Esophagus squamous epithelium (tissue), 5 donors: ENCODE data around the gene HMGCL. TPM values are rescaled to one million over a fixed set of nuclear protein-coding genes. Genes with fewer than 3 reads are reported as not detected.

Experiments
- DNase-seq: peaks from one replicate; lab custom pipeline; 2025; lab: John Stamatoyannopoulos, UW
- H3K27ac ChIP-seq, 4 donors: fragments of 200-600 bp; sonication (generic); one replicate each; pipeline ENCODE4 v1.5.1; 2016 to 2019; ENCODE audit warnings: mild to moderate bottlenecking in 1 of 4
- H3K27me3 ChIP-seq, 4 donors: fragments of 200-600 bp; sonication (generic); 1 replicate in 3 of 4; 2 replicates in 1 of 4; pipeline versions ENCODE4 v1.5.1 to v1.6.0; 2017 to 2021; ENCODE audit warnings: antibody characterized with exemption in 1 of 4
- H3K36me3 ChIP-seq, 3 donors: fragments of 200-600 bp; sonication (generic); one replicate each; pipeline ENCODE4 v1.5.1; 2016 to 2019
- H3K4me1 ChIP-seq, 3 donors: fragments of 200-600 bp; sonication (generic); one replicate each; pipeline ENCODE4 v1.5.1; 2017 to 2019
- H3K4me3 ChIP-seq, 4 donors: fragments of 200-600 bp; sonication (generic); 1 replicate in 3 of 4; 2 replicates in 1 of 4; pipeline ENCODE4 v1.5.1; 2016 to 2019; ENCODE audit warnings: mild to moderate bottlenecking in 2 of 4, moderate library complexity in 1 of 4
- H3K9me3 ChIP-seq, 3 donors: fragments of 200-600 bp; sonication (generic); one replicate each; pipeline ENCODE4 v1.5.1; 2016 to 2019
- POLR2A ChIP-seq, 4 donors: fragments of 450-650 bp; IDR thresholded peaks; one replicate each; pipeline ENCODE4 v1.6.1; 2017; ENCODE audit warnings: antibody characterized with exemption in 4 of 4, mild to moderate bottlenecking in 4 of 4, moderate library complexity in 3 of 4
- WGBS, 2 donors: methylation state at CpG; one replicate each; pipeline ENCODE4 v1.1.5; 2018; 5-methylcytosine and 5-hydroxymethylcytosine counted together
- intact Hi-C: fragments of 100-400 bp; cut with DNase I; formaldehyde crosslinking; loops from one replicate; pipeline ENCODE4 v1.15.0; 2022
- total RNA-seq, 4 donors: library from RNA; depleted of rRNA; stranded (reverse); fragments of >200 nt; gene quantifications; one replicate each; pipeline ENCODE4 v1.1.0, GENCODE V29; 2016
- TF ChIP-seq, protein P1 (sequence below), 6 experiments: fragments of 450-650 bp in 4 of 6; fragments of 200-600 bp in 2 of 6; sonication (generic) in 2 of 6; IDR thresholded peaks; one replicate each; pipeline ENCODE4 v1.5.1; 2016 to 2019; ENCODE audit warnings: antibody characterized with exemption in 6 of 6, mild to moderate bottlenecking in 4 of 6, moderate library complexity in 4 of 6
- donor health status: DM: yes; HTN: yes; CAD: no.

HMGCL gene
- total RNA-seq, 4 donors from 2014 or later, result 14.3 to 38.9 (median 26.6) TPM

DNA sequence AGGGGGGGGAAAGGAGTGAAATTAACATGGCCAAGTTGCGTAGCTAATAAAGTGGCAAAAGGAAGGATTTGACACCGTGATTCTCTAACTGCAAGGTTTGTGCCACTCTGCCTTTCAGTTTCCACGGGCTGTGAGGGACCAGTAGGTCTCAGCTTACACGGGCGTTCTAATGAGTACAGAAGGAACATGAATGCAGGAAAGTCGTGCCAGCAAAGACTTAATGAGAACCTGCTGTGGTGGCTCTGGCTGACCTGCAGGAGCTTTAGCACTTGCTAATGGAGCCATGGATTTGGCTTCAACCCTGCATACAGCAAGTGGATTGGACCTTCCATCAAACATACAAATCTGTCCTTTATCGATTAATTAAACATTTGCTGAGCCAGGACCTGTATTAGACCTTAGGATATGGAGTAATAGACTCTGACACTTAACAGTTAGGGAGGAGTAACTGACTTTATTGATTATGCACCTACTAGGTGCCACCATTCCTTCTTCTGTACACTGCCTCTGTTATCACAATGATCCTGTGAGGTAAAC, 62.1 kb downstream of the HMGCL start:
- Histone ChIP-seq H3K4me1 (peaks cover 0 to 30% (median 0%) of the 10 kb centered on the region in 3 donors), H3K27me3 (no peaks in the 10 kb centered on the region), H3K4me3 (no peak overlapping the region), H3K9me3 (no peaks in the 10 kb centered on the region), H3K27ac (no peak overlapping the region), H3K36me3 (peaks cover 15 to 95% (median 22%) of the 10 kb centered on the region in 3 donors)
- TF ChIP-seq, protein P1, sequence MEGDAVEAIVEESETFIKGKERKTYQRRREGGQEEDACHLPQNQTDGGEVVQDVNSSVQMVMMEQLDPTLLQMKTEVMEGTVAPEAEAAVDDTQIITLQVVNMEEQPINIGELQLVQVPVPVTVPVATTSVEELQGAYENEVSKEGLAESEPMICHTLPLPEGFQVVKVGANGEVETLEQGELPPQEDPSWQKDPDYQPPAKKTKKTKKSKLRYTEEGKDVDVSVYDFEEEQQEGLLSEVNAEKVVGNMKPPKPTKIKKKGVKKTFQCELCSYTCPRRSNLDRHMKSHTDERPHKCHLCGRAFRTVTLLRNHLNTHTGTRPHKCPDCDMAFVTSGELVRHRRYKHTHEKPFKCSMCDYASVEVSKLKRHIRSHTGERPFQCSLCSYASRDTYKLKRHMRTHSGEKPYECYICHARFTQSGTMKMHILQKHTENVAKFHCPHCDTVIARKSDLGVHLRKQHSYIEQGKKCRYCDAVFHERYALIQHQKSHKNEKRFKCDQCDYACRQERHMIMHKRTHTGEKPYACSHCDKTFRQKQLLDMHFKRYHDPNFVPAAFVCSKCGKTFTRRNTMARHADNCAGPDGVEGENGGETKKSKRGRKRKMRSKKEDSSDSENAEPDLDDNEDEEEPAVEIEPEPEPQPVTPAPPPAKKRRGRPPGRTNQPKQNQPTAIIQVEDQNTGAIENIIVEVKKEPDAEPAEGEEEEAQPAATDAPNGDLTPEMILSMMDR (IDR thresholded peaks at IDR 0.05), result no peak
- TF ChIP-seq POLR2A (IDR thresholded peaks at IDR 0.05), result no peak
- intact Hi-C loops, result no loop called here
- no peak for DNase-seq
- 72 to 85% methylated on average over 7 of the region's 7 CpGs for WGBS, 2 donors

DNA sequence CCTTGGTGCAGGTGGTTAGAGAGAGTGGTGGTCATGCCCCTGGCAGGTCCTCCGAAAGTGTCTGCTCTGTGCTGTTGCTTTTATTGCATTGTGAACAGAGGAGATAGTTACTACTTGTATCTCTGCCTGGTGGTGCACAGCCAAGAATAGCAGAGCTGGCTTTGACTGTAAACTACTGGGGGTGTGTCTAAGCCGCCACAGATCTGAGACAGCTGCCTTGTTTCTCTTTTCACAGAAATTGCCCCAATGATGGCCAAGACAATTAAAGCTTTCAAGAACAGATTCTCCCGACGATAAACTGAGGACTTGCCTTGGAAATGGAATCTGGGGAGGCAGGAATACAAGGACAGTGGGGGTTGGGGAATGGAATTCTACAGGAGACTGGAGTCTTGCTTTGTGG, 66.0 kb downstream of the HMGCL start:
- no peaks in the 10 kb centered on the region for H3K9me3 ChIP-seq
- peaks cover 0 to 30% (median 0%) of the 10 kb centered on the region in 3 donors for H3K4me1 ChIP-seq
- WGBS, 2 donors, result 57 to 74% methylated on average over 3 of the region's 4 CpGs
- H3K4me3 ChIP-seq, result no peak overlapping the region
- TF ChIP-seq, protein P1 (IDR thresholded peaks at IDR 0.05), result no peak
- no peak for TF ChIP-seq POLR2A (IDR thresholded peaks at IDR 0.05)
- intact Hi-C loops, result no loop called here
- DNase-seq, result no peak
- H3K36me3 ChIP-seq, result peaks cover 42 to 99% (median 57%) of the 10 kb centered on the region in 3 donors
- no peaks in the 10 kb centered on the region for H3K27me3 ChIP-seq
- H3K27ac ChIP-seq, result no peak overlapping the region

DNA sequence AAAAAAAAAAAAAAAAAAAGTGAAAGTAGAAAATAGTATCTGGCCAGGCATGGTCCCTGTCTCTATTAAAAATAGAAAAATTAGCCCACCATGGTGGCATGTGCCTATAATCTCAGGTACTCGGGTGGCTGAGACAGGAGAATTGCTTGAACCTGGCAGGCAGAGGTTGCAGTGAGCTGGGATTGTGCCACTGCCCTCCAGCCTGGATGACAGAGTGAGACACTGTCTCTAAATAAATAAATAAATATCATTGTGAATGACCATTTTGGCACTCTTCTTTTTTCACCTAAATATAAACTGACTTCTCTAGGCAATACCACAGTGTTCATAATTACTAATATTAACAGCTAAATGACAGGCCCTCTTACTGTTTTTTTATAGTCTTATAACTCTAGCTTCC, 67.4 kb downstream of the HMGCL start:
- Histone ChIP-seq H3K4me1 (peaks cover 0 to 23% (median 0%) of the 10 kb centered on the region in 3 donors), H3K36me3 (peaks cover 56 to 100% (median 71%) of the 10 kb centered on the region in 3 donors), H3K9me3 (no peaks in the 10 kb centered on the region), H3K27me3 (no peaks in the 10 kb centered on the region), H3K27ac (no peak overlapping the region), H3K4me3 (no peak overlapping the region)
- TF ChIP-seq POLR2A (IDR thresholded peaks at IDR 0.05), result no peak
- TF ChIP-seq, protein P1 (IDR thresholded peaks at IDR 0.05), result no peak
- DNase-seq, result no peak
- WGBS, 2 donors, result 77 to 100% methylated on average over 1 of the region's 1 CpG
- intact Hi-C loops, result no loop called here

DNA sequence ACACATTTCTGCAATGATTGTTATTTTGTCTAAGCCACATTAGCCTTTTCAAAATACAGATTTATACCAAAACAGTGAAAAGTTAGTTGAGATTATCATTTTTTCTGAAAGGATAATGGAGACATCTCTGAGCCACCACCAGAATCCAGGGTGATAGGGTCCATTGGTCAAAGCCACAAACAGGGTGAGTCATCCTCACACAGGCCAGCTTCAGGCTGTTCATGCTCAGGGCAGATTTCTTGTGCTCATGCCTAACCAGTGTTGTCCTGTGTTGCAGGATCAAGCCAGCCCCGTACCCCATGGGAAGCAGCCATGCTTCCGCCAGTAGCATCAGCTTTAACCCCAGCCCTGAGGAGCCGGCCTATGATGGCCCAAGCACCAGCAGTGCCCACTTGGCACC, 68.6 kb downstream of the HMGCL start:
- H3K36me3 ChIP-seq, result peaks cover 67 to 100% (median 83%) of the 10 kb centered on the region in 3 donors
- WGBS, 2 donors, result 90% methylated on average over 2 of the region's 3 CpGs; no CpG with 5 or more reads in 1 of the 2 donors

DNA sequence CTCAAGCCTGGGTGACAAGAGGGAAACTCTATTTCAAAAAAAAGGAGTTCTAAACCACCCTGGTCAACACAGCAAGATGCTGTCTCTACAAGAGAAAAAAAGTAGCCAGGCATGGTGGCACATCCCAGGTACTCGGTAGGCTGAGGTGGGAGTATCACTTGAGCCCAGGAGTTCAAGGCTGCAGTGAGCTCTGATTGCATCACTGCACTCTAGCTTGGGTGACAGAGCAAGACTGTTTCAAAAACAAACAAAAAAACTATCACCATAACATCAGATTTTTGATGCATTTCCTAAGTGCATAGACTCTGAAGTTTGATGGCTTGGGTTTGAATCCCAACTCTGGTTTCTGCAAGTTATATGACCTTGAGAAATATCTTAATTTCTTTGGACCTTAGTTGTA, 72.3 kb downstream of the HMGCL start:
- H3K9me3 ChIP-seq, result no peaks in the 10 kb centered on the region
- no peaks in the 10 kb centered on the region for H3K27me3 ChIP-seq
- TF ChIP-seq, protein P1 (IDR thresholded peaks at IDR 0.05), result no peak
- no peak for TF ChIP-seq POLR2A (IDR thresholded peaks at IDR 0.05)
- 80 to 95% methylated on average over 1 of the region's 1 CpG for WGBS, 2 donors
- H3K27ac ChIP-seq, result no peak overlapping the region
- no peak for DNase-seq
- intact Hi-C loops, result no loop called here
- peaks cover 63 to 91% (median 81%) of the 10 kb centered on the region in 3 donors for H3K36me3 ChIP-seq
- H3K4me3 ChIP-seq, result no peak overlapping the region
- peaks cover 0 to 10% (median 0%) of the 10 kb centered on the region in 3 donors for H3K4me1 ChIP-seq

More for the DNA sequence above, 68.6 kb downstream of the HMGCL start:
- Histone ChIP-seq H3K27ac (no peak overlapping the region), H3K27me3 (no peaks in the 10 kb centered on the region), H3K9me3 (no peaks in the 10 kb centered on the region), H3K4me1 (peaks cover 0 to 19% (median 0%) of the 10 kb centered on the region in 3 donors), H3K4me3 (no peak overlapping the region)
- TF ChIP-seq, protein P1 (IDR thresholded peaks at IDR 0.05), result no peak
- TF ChIP-seq POLR2A (IDR thresholded peaks at IDR 0.05), result no peak
- intact Hi-C loops, result no loop called here
- DNase-seq, result no peak

Other genes starting within 250 kb of the HMGCL start
- gene RPL11, start 133.6 kb downstream of the HMGCL start, total RNA-seq, result 1,000 to 10,000 TPM in 2 of 4 donors, 100 to 1,000 TPM in 2; 698 to 1,431 (median 989) TPM
- gene ELOA, start 82.0 kb downstream of the HMGCL start, total RNA-seq, result 10 to 100 TPM; 37.8 to 44.0 (median 41.2) TPM
- 10 to 100 TPM; 57.4 to 86.3 (median 78.0) TPM for gene PITHD1, start 47.0 kb downstream of the HMGCL start, total RNA-seq
- 10 to 100 TPM; 51.9 to 75.5 (median 64.4) TPM for gene LYPLA2, start 34.3 kb downstream of the HMGCL start, total RNA-seq
- 10 to 100 TPM; 55.1 to 81.0 (median 60.4) TPM for gene GALE, start 24.7 kb downstream of the HMGCL start, total RNA-seq
- 10 to 100 TPM; 10.1 to 32.2 (median 17.5) TPM for gene FUCA1, start 42.9 kb upstream of the HMGCL start, total RNA-seq
- gene CNR2, start 87.9 kb upstream of the HMGCL start, total RNA-seq, result under 1 TPM in 1 of 4 donors, not detected in 3; under 0.01 TPM
- gene PNRC2, start 134.4 kb upstream of the HMGCL start, total RNA-seq, result 100 to 1,000 TPM in 1 of 4 donors, 10 to 100 TPM in 3; 42.6 to 123 (median 88.7) TPM
- gene SRSF10, start 154.9 kb upstream of the HMGCL start, total RNA-seq, result 10 to 100 TPM; 45.1 to 96.1 (median 67.1) TPM